Esophagus squamous epithelium (tissue), 4 donors: ENCODE data around the gene OTOA.

ENCODE experiments used
- POLR2A ChIP-seq, 4 donors: fragments of 450-650 bp; IDR thresholded peaks; one replicate each; pipeline ENCODE4 v1.6.1; 2017; ENCODE audit warnings: antibody characterized with exemption in 4 of 4, mild to moderate bottlenecking in 4 of 4, moderate library complexity in 3 of 4
- TF ChIP-seq, protein P1 (sequence below), 6 experiments: fragments of 450-650 bp in 4 of 6; fragments of 200-600 bp in 2 of 6; sonication (generic) in 2 of 6; IDR thresholded peaks; one replicate each; pipeline ENCODE4 v1.5.1; 2016 to 2019; ENCODE audit warnings: antibody characterized with exemption in 6 of 6, mild to moderate bottlenecking in 4 of 6, moderate library complexity in 4 of 6

DNA sequence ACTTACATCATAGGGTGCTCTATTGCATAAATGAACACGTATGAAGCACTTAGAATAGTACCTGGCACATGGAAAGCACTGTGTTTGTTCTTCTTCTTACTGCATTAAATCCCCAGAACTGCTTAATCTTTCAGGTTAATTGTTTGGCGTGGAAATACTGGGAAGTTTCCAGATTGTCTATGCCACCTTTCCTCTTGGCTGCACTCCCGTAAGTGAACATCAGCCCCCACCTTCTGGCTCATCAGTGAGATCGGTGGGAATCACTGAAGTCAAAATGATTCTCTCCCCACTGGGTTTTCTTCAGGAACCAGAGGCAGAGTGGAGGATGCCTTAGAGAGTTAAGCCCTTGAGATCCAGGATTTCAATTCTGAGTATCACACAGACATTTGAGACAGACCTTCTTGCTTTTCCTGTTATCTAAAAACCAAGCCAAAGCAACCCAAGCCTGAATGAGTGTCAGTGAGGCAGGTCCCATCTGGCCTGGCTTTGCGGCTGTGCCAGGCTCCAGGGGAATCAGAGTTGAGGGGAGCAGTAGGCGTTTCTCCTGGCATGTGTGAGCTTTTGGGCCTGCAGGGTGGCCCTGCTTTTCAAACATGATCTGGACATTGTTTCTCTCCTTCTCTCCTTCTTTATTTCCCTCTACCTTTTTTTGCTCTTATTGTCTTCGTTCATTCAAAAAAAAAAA is 59.1 kb downstream of the OTOA start:
- TF ChIP-seq, protein P1, sequence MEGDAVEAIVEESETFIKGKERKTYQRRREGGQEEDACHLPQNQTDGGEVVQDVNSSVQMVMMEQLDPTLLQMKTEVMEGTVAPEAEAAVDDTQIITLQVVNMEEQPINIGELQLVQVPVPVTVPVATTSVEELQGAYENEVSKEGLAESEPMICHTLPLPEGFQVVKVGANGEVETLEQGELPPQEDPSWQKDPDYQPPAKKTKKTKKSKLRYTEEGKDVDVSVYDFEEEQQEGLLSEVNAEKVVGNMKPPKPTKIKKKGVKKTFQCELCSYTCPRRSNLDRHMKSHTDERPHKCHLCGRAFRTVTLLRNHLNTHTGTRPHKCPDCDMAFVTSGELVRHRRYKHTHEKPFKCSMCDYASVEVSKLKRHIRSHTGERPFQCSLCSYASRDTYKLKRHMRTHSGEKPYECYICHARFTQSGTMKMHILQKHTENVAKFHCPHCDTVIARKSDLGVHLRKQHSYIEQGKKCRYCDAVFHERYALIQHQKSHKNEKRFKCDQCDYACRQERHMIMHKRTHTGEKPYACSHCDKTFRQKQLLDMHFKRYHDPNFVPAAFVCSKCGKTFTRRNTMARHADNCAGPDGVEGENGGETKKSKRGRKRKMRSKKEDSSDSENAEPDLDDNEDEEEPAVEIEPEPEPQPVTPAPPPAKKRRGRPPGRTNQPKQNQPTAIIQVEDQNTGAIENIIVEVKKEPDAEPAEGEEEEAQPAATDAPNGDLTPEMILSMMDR (IDR thresholded peaks at IDR 0.05): no peak
- no peak for TF ChIP-seq POLR2A (IDR thresholded peaks at IDR 0.05)
